Non-pigmented ciliary epithelial cell (primary cell): ENCODE results near the gene ZNF821.
"Not testable (repeated sequence)": the region's sequence is repeated elsewhere in the genome, so short reads cannot be mapped to it uniquely, and the experiment has no call there.

Experiments used
- DNase-seq: peaks from one replicate; pipeline ENCODE4 v3.0.0-alpha.2; 2010; ENCODE audit warnings: low read depth

The ZNF821 gene

GRCh38 chr16:71883849-71884638 is at the start of gene ZNF821:
Gene ZNF821 (minus strand): TSS chr16:71884182. CDS start chr16:71879946, 4,236 bp downstream.
- DNase-seq = no peak

- no peak for DNase-seq
Observed at GRCh38 chr16:71933017-71933416, 49.0 kb upstream of the ZNF821 start.

- DNase-seq = no peak
Observed at GRCh38 chr16:71931599-71931998, 47.6 kb upstream of the ZNF821 start.

GRCh38 chr16:71931001-71931400 is 47.0 kb upstream of the ZNF821 start:
- no peak for DNase-seq

DNA sequence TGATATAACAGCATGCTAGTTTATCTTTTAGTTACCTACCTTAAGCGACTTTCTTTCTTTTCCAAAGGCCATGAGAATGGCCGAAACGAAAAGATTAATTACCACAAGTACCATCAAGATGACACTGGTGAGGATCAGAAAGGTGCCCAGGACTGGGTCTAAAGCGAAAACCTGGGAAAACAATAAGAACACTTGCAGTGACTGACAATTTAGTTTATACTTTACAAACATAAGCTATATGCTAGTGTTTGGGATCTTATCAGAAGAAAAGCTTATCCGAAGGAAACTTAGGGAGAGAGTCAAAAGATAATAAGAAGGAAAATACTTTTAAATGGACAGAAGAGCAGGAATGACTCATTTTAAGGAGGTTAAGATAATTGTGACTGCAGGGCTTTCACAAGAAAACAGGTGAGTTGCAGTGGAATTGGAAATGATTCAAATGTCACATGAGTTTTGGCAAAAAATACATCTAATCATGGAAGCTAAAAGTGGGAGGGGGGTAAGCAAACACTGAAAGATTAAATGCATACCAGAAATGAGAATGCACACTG is 46.1 kb upstream of the ZNF821 start:
- DNase-seq = no peak

DNA sequence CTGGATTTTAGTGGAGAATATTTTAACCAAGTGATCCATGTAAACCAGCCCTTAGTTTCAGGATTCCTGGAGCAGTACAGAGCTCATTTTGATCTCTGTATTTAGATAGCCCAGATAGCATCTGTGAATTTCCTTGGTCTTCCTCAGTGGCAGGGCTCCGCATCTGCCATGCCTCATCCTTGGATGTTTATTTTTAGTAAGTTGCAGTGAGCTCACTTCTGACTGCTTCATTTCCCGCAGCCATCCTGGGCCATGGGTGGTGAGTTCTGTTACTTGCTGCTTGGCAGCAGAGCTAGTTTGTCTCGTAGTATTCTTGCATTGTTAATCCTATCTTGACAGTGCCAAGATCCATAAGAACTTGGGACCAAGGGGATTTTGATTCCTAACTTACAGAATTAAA is 45.1 kb upstream of the ZNF821 start:
- DNase-seq = peak; percentile 56

DNA sequence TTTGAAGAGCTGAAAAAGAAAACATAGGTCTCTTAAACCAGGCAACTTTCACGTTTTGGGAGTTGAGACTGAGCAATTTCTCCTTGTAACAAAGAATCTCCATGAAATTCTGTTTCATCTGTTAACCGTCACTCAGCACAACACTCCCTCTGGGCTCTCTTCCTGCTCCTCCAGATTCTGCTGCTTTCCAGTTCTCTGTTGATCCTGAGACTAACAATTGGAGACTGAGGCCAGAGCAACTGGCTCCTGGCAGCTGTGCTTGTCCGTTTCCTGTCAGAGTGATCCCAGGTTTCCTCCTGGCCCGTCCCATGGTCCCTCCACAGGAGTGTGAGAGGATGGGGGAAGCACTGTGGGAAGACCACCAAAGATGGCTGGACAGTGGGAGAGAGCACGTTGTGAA is 43.8 kb upstream of the ZNF821 start:
- no peak for DNase-seq

DNA sequence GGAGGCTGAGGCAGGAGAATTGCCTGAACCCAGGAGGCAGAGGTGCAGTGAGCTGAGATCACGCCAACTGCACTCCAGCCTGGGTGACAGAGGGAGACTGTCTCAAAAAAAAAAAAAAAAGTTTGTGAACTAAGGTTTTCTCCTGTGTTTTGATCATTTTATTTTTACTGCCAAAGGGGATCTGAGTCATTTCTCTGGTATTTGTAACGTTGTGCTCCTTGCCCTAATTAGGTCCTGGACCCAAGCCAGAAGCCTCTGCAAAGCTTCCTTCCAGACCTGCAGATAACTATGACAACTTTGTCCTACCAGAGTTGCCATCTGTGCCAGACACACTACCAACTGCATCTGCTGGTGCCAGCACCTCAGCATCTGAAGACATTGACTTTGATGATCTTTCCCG is 43.4 kb upstream of the ZNF821 start:
- DNase-seq = peak; percentile 68

GRCh38 chr16:71924710-71925109 is 40.7 kb upstream of the ZNF821 start:
- DNase-seq = no peak

GRCh38 chr16:71923941-71924690 is 40.1 kb upstream of the ZNF821 start:
- DNase-seq = no peak

DNA sequence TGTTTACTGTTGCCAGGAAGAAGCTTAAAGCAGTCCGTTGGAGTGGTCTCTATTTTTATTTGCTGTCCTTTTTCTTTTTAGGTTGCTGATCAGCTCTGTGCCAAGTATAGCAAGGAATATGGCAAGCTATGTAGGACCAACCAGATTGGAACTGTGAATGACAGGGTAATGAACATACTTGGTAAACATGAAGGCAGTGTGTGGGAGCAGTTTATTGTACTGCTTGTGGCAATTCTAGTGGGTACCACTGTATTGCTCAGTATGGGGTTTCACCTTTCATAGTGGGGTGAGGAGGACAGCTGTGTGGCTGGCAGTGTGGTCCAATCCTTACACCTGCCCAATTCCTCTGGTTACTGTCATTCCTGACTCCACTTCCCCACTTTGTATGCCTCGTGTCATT is 36.7 kb upstream of the ZNF821 start:
- no peak for DNase-seq

DNA sequence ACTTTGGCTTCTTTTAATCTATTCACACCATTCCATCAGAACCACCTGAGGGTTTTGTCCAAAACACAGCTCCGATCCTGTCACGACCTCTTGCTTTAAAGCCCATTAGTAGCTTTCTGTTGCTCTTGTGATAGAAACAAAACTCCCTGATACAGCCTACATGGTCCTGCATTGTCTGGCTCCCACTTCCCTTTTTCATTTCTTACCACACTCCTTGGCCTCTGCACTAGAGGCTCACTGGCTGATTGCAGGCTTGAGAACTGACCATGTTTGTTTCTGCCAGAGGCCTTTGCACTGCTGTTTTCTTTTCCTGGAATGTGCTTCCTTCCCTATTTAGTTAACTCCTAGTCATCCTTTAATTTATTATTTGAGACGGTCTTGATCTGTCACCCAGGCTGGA is 35.1 kb upstream of the ZNF821 start:
- no peak for DNase-seq

DNA sequence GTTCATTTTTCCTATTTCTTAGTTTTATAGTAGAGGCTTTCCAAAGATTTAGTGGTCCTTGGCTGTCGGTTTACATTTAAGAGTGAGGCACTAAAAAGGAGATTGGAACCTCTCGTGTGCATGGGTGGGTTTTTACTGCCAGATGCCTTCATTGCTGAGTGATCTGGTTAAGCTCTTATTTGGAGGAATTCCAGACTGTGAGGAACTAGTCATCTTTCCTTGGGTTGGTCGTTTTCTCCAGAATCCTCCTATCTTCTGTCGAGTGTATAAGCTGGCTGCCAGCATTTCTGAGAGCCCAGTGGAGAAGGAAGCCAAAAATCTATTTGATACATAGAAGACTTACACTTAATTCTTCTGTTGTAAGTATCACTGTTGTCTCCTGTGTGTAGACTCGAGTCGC is 33.9 kb upstream of the ZNF821 start:
- DNase-seq = no peak

GRCh38 chr16:71916397-71916920 is 32.5 kb upstream of the ZNF821 start:
- no peak for DNase-seq

DNA sequence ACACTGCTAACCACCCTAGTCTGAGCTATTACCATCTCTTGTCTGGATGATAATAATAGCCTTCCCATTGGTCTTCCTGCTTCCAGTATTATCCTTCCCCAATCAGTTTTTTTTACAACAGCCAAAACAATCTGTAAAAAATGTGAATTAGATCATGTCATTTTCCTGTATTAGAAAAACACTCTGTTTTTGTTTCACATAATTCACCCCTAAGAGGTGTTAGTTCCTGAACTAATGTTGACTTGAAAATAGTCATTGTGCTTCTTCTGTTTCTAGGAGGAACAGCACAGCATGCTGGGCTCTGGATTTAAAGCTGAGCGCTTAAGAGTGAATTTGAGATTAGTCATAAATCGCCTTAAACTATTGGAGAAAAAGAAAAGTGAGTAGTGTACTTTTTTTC is 31.4 kb upstream of the ZNF821 start:
- DNase-seq = no peak

GRCh38 chr16:71914802-71915201 is 30.8 kb upstream of the ZNF821 start:
- no peak for DNase-seq

GRCh38 chr16:71912534-71913275 is 28.7 kb upstream of the ZNF821 start:
- no peak for DNase-seq

DNA sequence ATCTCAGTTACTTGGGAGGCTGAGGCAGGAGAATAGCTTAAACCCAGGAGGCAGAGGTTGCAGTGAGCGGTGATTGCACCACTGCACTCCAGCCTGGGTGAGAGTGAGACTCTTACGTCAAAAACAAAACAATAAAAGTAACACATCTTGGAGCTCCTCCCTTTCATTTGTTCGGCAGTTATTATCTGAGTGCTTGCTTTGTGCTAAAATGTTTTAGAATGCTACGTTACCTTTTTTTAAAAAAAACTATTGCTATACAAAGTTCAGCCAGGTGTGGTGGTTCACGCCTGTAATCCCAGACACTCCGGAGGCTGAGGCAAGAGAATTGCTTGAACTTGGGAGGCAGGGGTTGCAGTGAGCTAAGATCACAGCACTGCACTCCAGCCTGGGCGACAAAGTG is 27.1 kb upstream of the ZNF821 start:
- DNase-seq = no peak

DNA sequence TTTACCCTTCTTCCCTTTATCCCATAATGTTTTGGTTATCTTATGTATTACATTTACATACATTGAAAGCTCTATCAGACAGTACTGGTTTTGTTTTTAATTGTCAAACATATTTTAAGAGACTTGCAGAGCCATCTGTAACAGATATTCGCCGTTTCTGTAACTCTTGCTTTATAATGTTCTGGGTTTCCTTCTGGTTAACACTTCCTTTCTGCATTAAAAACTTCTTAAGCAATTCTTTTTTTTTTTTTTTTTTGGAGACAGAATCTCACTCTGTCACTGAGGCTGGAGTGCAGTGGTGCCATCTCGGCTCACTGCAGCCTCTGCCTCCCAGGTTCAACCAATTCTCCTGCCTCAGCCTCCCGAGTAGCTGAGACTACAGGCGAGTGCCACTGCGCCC is 21.8 kb upstream of the ZNF821 start:
- not testable (repeated sequence) for DNase-seq

GRCh38 chr16:71904239-71904638 is 20.3 kb upstream of the ZNF821 start:
- DNase-seq = no peak

GRCh38 chr16:71903608-71904007 is 19.6 kb upstream of the ZNF821 start:
- DNase-seq = no peak

GRCh38 chr16:71902656-71903365 is 18.8 kb upstream of the ZNF821 start:
- DNase-seq = no peak
